ENCODE results near the gene TMEM19. TPM values are rescaled to one million over a fixed set of nuclear protein-coding genes. Genes with fewer than 3 reads are reported as not detected.

TMEM19 gene
- total RNA-seq, 2 donors from 2014 or later, result 11.2 to 16.6 TPM

DNA sequence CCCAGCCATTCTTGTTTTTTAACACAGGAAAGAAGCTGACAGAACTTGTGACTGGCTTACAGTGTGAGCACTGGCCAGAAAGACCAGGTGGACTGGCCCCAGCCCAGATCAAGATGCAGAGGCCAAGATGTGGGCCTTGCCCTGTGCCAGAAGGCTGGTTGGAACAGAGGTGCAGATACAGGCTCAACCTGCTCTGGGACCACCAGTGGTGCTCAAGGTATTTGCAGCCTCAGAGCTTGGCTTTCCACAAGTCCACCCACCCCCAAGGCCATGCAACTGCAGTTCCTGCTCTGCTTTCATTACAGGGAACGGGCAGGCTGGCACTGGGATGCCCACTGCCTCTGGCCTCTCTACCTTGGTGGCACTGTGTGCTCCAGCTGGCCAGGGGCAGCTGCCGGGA, 45.6 kb upstream of the TMEM19 start:
- DNase-seq (peak in 1 of 4 donors; percentile 25), ATAC-seq (no peak)
- Histone ChIP-seq H3K27ac (no peak overlapping the region), H3K36me3 (replicated peaks in 1 of 2; ENCODE audit: insufficient read depth in 1 of 2, low read depth in 2 of 2) (peaks cover 7 to 32% of the 10 kb centered on the region in 2 donors), H3K9me3 (no peaks in the 10 kb centered on the region), H3K4me1 (no peaks in the 10 kb centered on the region), H3K4me3 (no peak overlapping the region), H3K27me3 (no peaks in the 10 kb centered on the region)
- TF ChIP-seq, protein P1, sequence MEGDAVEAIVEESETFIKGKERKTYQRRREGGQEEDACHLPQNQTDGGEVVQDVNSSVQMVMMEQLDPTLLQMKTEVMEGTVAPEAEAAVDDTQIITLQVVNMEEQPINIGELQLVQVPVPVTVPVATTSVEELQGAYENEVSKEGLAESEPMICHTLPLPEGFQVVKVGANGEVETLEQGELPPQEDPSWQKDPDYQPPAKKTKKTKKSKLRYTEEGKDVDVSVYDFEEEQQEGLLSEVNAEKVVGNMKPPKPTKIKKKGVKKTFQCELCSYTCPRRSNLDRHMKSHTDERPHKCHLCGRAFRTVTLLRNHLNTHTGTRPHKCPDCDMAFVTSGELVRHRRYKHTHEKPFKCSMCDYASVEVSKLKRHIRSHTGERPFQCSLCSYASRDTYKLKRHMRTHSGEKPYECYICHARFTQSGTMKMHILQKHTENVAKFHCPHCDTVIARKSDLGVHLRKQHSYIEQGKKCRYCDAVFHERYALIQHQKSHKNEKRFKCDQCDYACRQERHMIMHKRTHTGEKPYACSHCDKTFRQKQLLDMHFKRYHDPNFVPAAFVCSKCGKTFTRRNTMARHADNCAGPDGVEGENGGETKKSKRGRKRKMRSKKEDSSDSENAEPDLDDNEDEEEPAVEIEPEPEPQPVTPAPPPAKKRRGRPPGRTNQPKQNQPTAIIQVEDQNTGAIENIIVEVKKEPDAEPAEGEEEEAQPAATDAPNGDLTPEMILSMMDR (IDR thresholded peaks at IDR 0.05), result no peak
- no peak for TF ChIP-seq POLR2A (IDR thresholded peaks at IDR 0.05)
- intact Hi-C loops (cut with DNase I), result no loop called here
- WGBS, 2 donors, result 92 to 100% methylated on average over 2 of the region's 2 CpGs

DNA sequence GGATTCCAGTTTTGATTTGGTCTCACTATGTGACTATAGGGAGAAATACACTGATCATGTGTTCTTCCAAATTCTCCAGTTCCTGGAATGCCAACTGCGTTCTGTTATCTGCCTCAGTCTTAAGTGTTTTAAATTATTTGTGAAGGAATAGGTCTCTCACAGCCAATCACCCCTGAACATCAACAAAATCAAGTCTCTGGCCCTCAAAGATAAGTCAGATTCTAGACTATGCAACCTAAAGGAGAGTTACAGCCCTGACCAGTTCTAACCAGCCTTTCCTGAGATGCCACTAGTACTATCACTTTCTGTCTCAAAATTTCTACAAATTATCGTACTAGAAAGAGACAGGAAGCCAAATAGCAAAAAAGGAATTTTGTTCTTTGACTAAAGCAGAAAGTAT, 44.5 kb upstream of the TMEM19 start:
- Histone ChIP-seq H3K9me3 (no peaks in the 10 kb centered on the region), H3K27ac (no peak overlapping the region), H3K4me1 (no peaks in the 10 kb centered on the region), H3K36me3 (replicated peaks in 1 of 2; ENCODE audit: insufficient read depth in 1 of 2, low read depth in 2 of 2) (peaks cover 7 to 30% of the 10 kb centered on the region in 2 donors), H3K27me3 (no peaks in the 10 kb centered on the region), H3K4me3 (no peak overlapping the region)
- ATAC-seq, result no peak
- no peak for TF ChIP-seq POLR2A (IDR thresholded peaks at IDR 0.05)
- TF ChIP-seq, protein P1 (IDR thresholded peaks at IDR 0.05), result no peak
- intact Hi-C loops (cut with DNase I), result no loop called here
- DNase-seq, result no peak
- 76 to 78% methylated on average over 2 of the region's 2 CpGs for WGBS, 2 donors

DNA sequence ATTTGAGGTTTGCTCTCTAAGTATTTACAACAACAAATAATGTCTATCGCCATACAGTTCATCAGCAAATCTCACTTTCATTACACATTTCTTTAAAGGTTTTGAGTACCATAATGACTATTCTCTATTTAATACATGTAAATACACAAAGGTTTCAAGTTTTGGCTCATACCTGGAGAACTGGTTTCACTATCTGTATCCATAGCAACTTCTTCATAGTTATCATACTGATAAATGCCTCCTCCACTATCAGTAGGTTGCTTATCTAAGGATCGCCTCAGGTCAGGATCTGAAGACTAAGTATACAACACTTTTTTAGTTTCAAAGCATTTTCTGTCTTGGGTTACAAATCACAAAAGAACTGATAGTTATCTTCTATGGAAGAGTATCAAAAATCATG, 43.6 kb upstream of the TMEM19 start:
- no peak overlapping the region for H3K4me3 ChIP-seq
- no peak for DNase-seq
- no peaks in the 10 kb centered on the region for H3K4me1 ChIP-seq
- intact Hi-C loops (cut with DNase I), result no loop called here
- H3K36me3 ChIP-seq (replicated peaks in 1 of 2; ENCODE audit: insufficient read depth in 1 of 2, low read depth in 2 of 2), result peaks cover 7 to 30% of the 10 kb centered on the region in 2 donors
- 53 to 54% methylated on average over 2 of the region's 2 CpGs for WGBS, 2 donors
- H3K27ac ChIP-seq, result no peak overlapping the region
- TF ChIP-seq, protein P1 (IDR thresholded peaks at IDR 0.05), result no peak
- no peak for TF ChIP-seq POLR2A (IDR thresholded peaks at IDR 0.05)
- H3K9me3 ChIP-seq, result no peaks in the 10 kb centered on the region
- no peaks in the 10 kb centered on the region for H3K27me3 ChIP-seq
- no peak for ATAC-seq

DNA sequence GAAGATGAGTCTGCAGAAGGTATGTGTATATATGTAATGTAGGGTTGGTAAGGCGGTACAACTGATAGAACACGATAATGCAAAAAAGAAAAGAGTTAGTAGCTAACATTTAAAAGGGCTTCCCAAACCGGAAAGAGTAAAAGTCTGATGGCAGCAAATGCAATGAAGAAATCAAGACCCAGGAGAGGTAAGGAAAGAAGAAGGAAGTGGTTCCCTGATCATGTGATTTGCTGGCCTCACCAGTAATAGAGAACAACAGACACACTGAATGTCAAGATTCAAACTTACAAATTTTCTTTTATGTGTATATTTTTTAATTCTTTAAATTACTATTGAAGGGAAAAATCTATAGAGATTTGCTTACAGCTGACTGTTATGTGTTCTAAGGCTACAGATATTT, 40.6 kb upstream of the TMEM19 start:
- Histone ChIP-seq H3K4me3 (no peak overlapping the region), H3K27me3 (no peaks in the 10 kb centered on the region), H3K36me3 (replicated peaks in 1 of 2; ENCODE audit: insufficient read depth in 1 of 2, low read depth in 2 of 2) (peaks cover 3 to 29% of the 10 kb centered on the region in 2 donors), H3K27ac (peak overlapping the region in 1 of 4 donors; percentile 9), H3K4me1 (peaks cover 5% of the 10 kb centered on the region), H3K9me3 (no peaks in the 10 kb centered on the region)
- DNase-seq, result no peak
- TF ChIP-seq, protein P1 (IDR thresholded peaks at IDR 0.05), result no peak
- no peak for TF ChIP-seq POLR2A (IDR thresholded peaks at IDR 0.05)
- intact Hi-C loops (cut with DNase I), result no loop called here
- no peak for ATAC-seq
- 68 to 82% methylated on average over 3 of the region's 3 CpGs for WGBS, 2 donors

DNA sequence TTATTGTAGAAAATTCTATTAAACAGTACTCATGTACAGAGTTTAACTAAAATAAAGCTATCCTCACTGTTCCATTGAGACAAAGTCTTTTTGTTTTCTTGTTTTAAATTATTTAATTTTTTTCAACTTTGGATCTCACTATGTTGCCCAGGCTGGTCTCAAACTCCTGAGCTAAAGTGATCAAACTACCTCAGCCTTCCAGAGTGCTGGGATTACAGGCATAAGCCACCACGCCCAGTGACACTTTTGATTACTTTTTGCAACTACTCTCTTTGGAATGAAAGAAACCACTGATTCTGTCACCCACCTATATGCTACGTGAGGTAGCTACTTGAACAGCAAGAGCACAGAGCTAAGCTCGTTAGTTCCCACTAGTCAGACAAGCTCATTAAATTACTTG, 39.4 kb upstream of the TMEM19 start:
- H3K4me1 ChIP-seq, result peaks cover 5% of the 10 kb centered on the region
- 94 to 99% methylated on average over 3 of the region's 3 CpGs for WGBS, 2 donors
- no peaks in the 10 kb centered on the region for H3K27me3 ChIP-seq
- intact Hi-C loops (cut with DNase I), result no loop called here
- TF ChIP-seq, protein P1 (IDR thresholded peaks at IDR 0.05), result no peak
- no peak for TF ChIP-seq POLR2A (IDR thresholded peaks at IDR 0.05)
- H3K36me3 ChIP-seq (replicated peaks in 1 of 2; ENCODE audit: insufficient read depth in 1 of 2, low read depth in 2 of 2), result peaks cover 0 to 26% of the 10 kb centered on the region in 2 donors
- H3K9me3 ChIP-seq, result no peaks in the 10 kb centered on the region
- H3K27ac ChIP-seq, result no peak overlapping the region
- no peak overlapping the region for H3K4me3 ChIP-seq
- DNase-seq (no peak), ATAC-seq (no peak)

Data from body of pancreas (tissue), 4 donors.